ENCODE measurements around the gene IMMP2L.

DNA sequence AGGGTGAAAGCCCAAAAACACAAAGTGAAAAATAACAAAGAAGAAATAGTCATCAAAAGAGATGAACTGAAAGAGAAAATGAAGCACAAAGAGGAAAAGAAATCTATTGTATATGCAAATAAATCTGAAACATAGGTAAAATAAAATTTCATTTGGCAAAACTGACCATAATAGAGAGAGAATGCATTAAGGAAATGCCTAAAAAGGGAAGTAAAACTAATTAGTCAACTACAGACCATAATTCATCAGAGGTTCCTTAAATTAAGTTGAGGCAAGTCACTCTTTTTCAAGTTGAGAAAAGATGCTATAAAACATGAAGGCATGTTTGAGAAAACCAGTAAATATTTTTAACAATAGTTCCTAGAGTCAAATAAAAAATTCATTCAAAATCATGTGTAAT lies 238.1 kb downstream of the IMMP2L start:
- TF ChIP-seq POLR2AphosphoS2 (IDR thresholded peaks at IDR 0.05; ENCODE audit: low read depth, low read length), result no peak
- TF ChIP-seq STAT6 (CRISPR knock-in tag; IDR thresholded peaks at IDR 0.05; ENCODE audit: borderline replicate concordance), result no peak

Measured in HepG2 (cell line).